IMR-90 (cell line): ENCODE results near the gene CREB5.

ENCODE experiments used
- MAFK ChIP-seq: IDR thresholded peaks from 2 replicates; pipeline ENCODE4 v1.6.1; 2012; ENCODE audit warnings: low read depth, low read length, improper control_type of control experiment
- POLR2A ChIP-seq: IDR thresholded peaks from 2 replicates; pipeline ENCODE4 v1.6.1; 2012; ENCODE audit warnings: mild to moderate bottlenecking, low read depth, low read length
- RAD21 ChIP-seq: IDR thresholded peaks from 2 replicates; pipeline ENCODE4 v1.6.1; 2012; ENCODE audit warnings: low read length, improper control_type of control experiment
- RFX5 ChIP-seq: IDR thresholded peaks from 2 replicates; pipeline ENCODE4 v1.8.0; 2012; ENCODE audit warnings: low read depth, mild to moderate bottlenecking, low read length, moderate library complexity
- SMC3 ChIP-seq: fragments of 150-350 bp; IDR thresholded peaks from 2 replicates; pipeline ENCODE4 v1.6.1; 2016; ENCODE audit warnings: low read depth, mild to moderate bottlenecking, antibody characterized with exemption, low read length, moderate library complexity
- TF ChIP-seq, protein P1 (sequence below): conservative IDR thresholded peaks from 2 replicates; pipeline ENCODE4 v1.5.1; 2012; ENCODE audit warnings: mild to moderate bottlenecking, low read depth, low read length, improper control_type of control experiment
- TF ChIP-seq, protein P2 (sequence below): fragments of 150-350 bp; IDR thresholded peaks from 2 replicates; pipeline ENCODE4 v1.6.1; 2017; ENCODE audit warnings: mild to moderate bottlenecking, antibody characterized with exemption, low read length, low read depth

DNA sequence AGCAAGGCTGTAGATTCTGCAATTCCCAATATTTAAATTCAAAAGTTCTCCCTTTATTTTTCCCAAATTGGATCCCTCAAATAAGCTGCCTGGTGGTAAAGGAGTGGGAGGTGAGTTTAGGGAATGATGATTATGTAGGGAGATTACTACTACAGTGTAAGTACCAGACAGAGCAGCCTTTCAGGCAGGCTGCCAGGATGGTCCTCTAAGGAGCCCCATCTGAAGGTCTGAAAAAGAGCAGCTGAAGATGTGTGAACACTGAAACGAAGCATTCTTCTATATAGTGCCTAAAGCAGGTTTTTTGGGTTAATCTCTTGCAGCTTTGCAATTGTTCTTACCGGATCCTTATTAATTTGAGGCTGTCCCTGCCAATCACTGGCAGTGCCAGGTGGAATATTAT is 84.7 kb downstream of the CREB5 start:
- TF ChIP-seq, protein P1, sequence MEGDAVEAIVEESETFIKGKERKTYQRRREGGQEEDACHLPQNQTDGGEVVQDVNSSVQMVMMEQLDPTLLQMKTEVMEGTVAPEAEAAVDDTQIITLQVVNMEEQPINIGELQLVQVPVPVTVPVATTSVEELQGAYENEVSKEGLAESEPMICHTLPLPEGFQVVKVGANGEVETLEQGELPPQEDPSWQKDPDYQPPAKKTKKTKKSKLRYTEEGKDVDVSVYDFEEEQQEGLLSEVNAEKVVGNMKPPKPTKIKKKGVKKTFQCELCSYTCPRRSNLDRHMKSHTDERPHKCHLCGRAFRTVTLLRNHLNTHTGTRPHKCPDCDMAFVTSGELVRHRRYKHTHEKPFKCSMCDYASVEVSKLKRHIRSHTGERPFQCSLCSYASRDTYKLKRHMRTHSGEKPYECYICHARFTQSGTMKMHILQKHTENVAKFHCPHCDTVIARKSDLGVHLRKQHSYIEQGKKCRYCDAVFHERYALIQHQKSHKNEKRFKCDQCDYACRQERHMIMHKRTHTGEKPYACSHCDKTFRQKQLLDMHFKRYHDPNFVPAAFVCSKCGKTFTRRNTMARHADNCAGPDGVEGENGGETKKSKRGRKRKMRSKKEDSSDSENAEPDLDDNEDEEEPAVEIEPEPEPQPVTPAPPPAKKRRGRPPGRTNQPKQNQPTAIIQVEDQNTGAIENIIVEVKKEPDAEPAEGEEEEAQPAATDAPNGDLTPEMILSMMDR: no peak
- no peak for TF ChIP-seq POLR2A
- TF ChIP-seq SMC3: no peak
- no peak for TF ChIP-seq RAD21
- TF ChIP-seq, protein P2, sequence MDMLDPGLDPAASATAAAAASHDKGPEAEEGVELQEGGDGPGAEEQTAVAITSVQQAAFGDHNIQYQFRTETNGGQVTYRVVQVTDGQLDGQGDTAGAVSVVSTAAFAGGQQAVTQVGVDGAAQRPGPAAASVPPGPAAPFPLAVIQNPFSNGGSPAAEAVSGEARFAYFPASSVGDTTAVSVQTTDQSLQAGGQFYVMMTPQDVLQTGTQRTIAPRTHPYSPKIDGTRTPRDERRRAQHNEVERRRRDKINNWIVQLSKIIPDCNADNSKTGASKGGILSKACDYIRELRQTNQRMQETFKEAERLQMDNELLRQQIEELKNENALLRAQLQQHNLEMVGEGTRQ: no peak
- no peak for TF ChIP-seq RFX5
- TF ChIP-seq MAFK: no peak
